OCI-LY7 (cell line): ENCODE data around the gene ATP2C1. TPM values are rescaled to one million over a fixed set of nuclear protein-coding genes. Genes with fewer than 3 reads are reported as not detected.

ENCODE experiments used
- BruUV-seq: library from RNA; stranded (reverse); fragments of 400-500 nt; replicated peaks from 2 replicates; lab custom pipeline; 2021; lab: Mats Ljungman, UMichigan
- CTCF ChIA-PET: fragments of 300-600 bp; sonication (Branson Sonifier 250); formaldehyde crosslinking; loops from one replicate; lab custom pipeline; 2022; ENCODE audit warnings: antibody characterized with exemption; ENCODE audit not compliant: unreplicated experiment; lab: Charles Lee
- POLR2A ChIA-PET: fragments of 300-600 bp; sonication (Branson Sonifier 250); formaldehyde crosslinking; loops from one replicate; lab custom pipeline; 2022; ENCODE audit warnings: antibody characterized with exemption; lab: Charles Lee
- DNase-seq: peaks from one replicate; pipeline ENCODE4 v3.0.0-alpha.2; 2015; ENCODE audit warnings: low spot score
- H2AFZ ChIP-seq: fragments of 200-600 bp; sonication (generic), shearing (Covaris generic); 2 replicates; pipeline ENCODE4 v1.6.1; 2014; ENCODE audit warnings: mild to moderate bottlenecking, antibody characterized with exemption, low read length, moderate library complexity
- H3K27ac ChIP-seq: fragments of 200-600 bp; sonication (generic); 2 replicates; pipeline ENCODE4 v1.5.1; 2014; ENCODE audit warnings: mixed run types, low read depth, mild to moderate bottlenecking, moderate library complexity, low read length, inconsistent platforms; ENCODE audit not compliant: poor library complexity, severe bottlenecking
- H3K36me3 ChIP-seq: fragments of 200-600 bp; sonication (generic); 2 replicates; pipeline ENCODE4 v1.6.1; 2014; ENCODE audit warnings: mild to moderate bottlenecking, antibody characterized with exemption, low read length, moderate library complexity, mixed read lengths; ENCODE audit not compliant: insufficient read depth
- H3K4me1 ChIP-seq: fragments of 200-600 bp; sonication (generic); 2 replicates; pipeline ENCODE4 v1.5.1; 2014; ENCODE audit warnings: mild to moderate bottlenecking, low read length; ENCODE audit not compliant: insufficient read depth, poor library complexity, severe bottlenecking
- H3K4me2 ChIP-seq: fragments of 200-600 bp; sonication (generic); 2 replicates; pipeline ENCODE4 v1.6.1; 2014; ENCODE audit warnings: mild to moderate bottlenecking, low read length
- H3K4me3 ChIP-seq: fragments of 200-600 bp; sonication (generic); 2 replicates; pipeline ENCODE4 v1.5.1; 2014; ENCODE audit warnings: mild to moderate bottlenecking, low read depth, low read length; ENCODE audit not compliant: poor library complexity, severe bottlenecking
- H3K79me2 ChIP-seq: fragments of 200-600 bp; sonication (generic); 2 replicates; pipeline ENCODE4 v1.6.1; 2016; ENCODE audit warnings: low read depth, mild to moderate bottlenecking, low read length, moderate library complexity, mixed read lengths; ENCODE audit not compliant: insufficient read depth
- H3K9me2 ChIP-seq: fragments of 200-600 bp; sonication (generic); 2 replicates; pipeline ENCODE4 v1.6.1; 2016; ENCODE audit warnings: mild to moderate bottlenecking, low read length, mixed read lengths; ENCODE audit not compliant: insufficient read depth
- H3K9me3 ChIP-seq: fragments of 200-600 bp; sonication (generic); 2 replicates; pipeline ENCODE4 v1.6.1; 2014; ENCODE audit warnings: mild to moderate bottlenecking, mixed run types, low read length, mixed read lengths
- H4K20me1 ChIP-seq: fragments of 200-600 bp; sonication (generic); 2 replicates; pipeline ENCODE4 v1.6.1; 2014; ENCODE audit warnings: mild to moderate bottlenecking, antibody characterized with exemption, low read length, moderate library complexity, mixed read lengths; ENCODE audit not compliant: insufficient read depth
- CTCF ChIP-seq: fragments of 200-600 bp; sonication (generic); conservative IDR thresholded peaks from 2 replicates; pipeline ENCODE4 v1.5.1; 2014; ENCODE audit warnings: mild to moderate bottlenecking, antibody characterized with exemption, low read length, moderate library complexity, mixed read lengths
- EZH2phosphoT487 ChIP-seq: fragments of 200-600 bp; sonication (generic); IDR thresholded peaks from 2 replicates; pipeline ENCODE4 v1.6.1; 2018; ENCODE audit warnings: low read depth, borderline replicate concordance, mild to moderate bottlenecking, mixed run types, antibody characterized with exemption, low read length, moderate library complexity, mixed read lengths
- intact Hi-C: fragments of 100-400 bp; cut with micrococcal nuclease; formaldehyde crosslinking; loops from one replicate; pipeline ENCODE4 v1.10.0; 2022; ENCODE audit not compliant: unreplicated experiment
- total RNA-seq, 2 experiments: library from RNA; depleted of rRNA in 1 of 2; stranded (reverse); fragments of >200 nt in 1 of 2; shearing (Covaris generic) in 1 of 2; gene quantifications; 2 replicates each; pipeline ENCODE4 v1.2.3, GENCODE V29; 2014 to 2022

ATP2C1 gene
- total RNA-seq, 2 experiments from 2014 or later, result 31.1 to 56.8 TPM

GRCh38 chr3:130903412-130903908 is 9.6 kb downstream of the ATP2C1 start:
- ChIA-PET CTCF (no interaction called here), POLR2A (interaction anchor here (0.6 to 1.3 kb wide), 4 partner anchors 8 to 12 kb away, joined by 3 to 7 read pairs (median 5); partner anchors contain the start of gene ATP2C1)
- H4K20me1 ChIP-seq, result peaks cover 29% of the 10 kb centered on the region
- no peak overlapping the region for H3K4me3 ChIP-seq
- BruUV-seq, result no TSS peak
- no peaks in the 10 kb centered on the region for H3K9me2 ChIP-seq
- H3K4me1 ChIP-seq, result peaks cover 59% of the 10 kb centered on the region
- H3K4me2 ChIP-seq, result no peak overlapping the region
- peaks cover 100% of the 10 kb centered on the region for H3K79me2 ChIP-seq
- no peak overlapping the region for H2AFZ ChIP-seq
- 0 out of 2 replicates have a peak, but pooled peaks cover 6% of the 10 kb centered on the region for H3K9me3 ChIP-seq
- intact Hi-C loops, result no loop called here
- no peak overlapping the region for H3K27ac ChIP-seq
- no peak for DNase-seq
- H3K36me3 ChIP-seq, result peaks cover 17% of the 10 kb centered on the region
- TF ChIP-seq EZH2phosphoT487 (no peak), CTCF (no peak)

GRCh38 chr3:130904491-130904890 is 10.6 kb downstream of the ATP2C1 start:
- Histone ChIP-seq H3K79me2 (peaks cover 100% of the 10 kb centered on the region), H3K36me3 (peaks cover 22% of the 10 kb centered on the region), H3K9me3 (0 out of 2 replicates have a peak, but pooled peaks cover 6% of the 10 kb centered on the region), H3K4me1 (peaks cover 59% of the 10 kb centered on the region), H4K20me1 (peaks cover 23% of the 10 kb centered on the region; the same call in 1 of the 2 replicates), H2AFZ (no peak overlapping the region), H3K4me3 (no peak overlapping the region), H3K9me2 (no peaks in the 10 kb centered on the region), H3K27ac (no peak overlapping the region), H3K4me2 (no peak overlapping the region; the same call in 1 of the 2 replicates)
- TF ChIP-seq EZH2phosphoT487 (no peak), CTCF (no peak)
- ChIA-PET POLR2A (interaction anchor here (0.6 to 1.2 kb wide), 3 partner anchors 9 to 17 kb away, joined by 4 to 6 read pairs (median 4); no protein-coding TSS in a partner anchor), CTCF (no interaction called here)
- BruUV-seq, result no TSS peak
- DNase-seq, result no peak
- intact Hi-C loops, result no loop called here

GRCh38 chr3:130905551-130905950 is 11.7 kb downstream of the ATP2C1 start:
- no TSS peak for BruUV-seq
- peak overlapping the region; percentile 12 for H3K27ac ChIP-seq
- no peaks in the 10 kb centered on the region for H3K9me2 ChIP-seq
- ChIA-PET POLR2A (interaction anchor here (0.6 kb wide), 1 partner anchor 36 kb away, joined by 3 read pairs; no protein-coding TSS in a partner anchor), CTCF (no interaction called here)
- TF ChIP-seq EZH2phosphoT487 (no peak), CTCF (no peak)
- H3K36me3 ChIP-seq, result peaks cover 23% of the 10 kb centered on the region
- peak overlapping the region; percentile 28; the same call in 1 of the 2 replicates for H3K4me2 ChIP-seq
- no peak overlapping the region for H3K4me3 ChIP-seq
- peak; percentile 23 for DNase-seq
- 0 out of 2 replicates have a peak, but pooled peaks cover 6% of the 10 kb centered on the region for H3K9me3 ChIP-seq
- intact Hi-C loops, result no loop called here
- H4K20me1 ChIP-seq, result peaks cover 15% of the 10 kb centered on the region; the same call in 1 of the 2 replicates
- peaks cover 94% of the 10 kb centered on the region for H3K79me2 ChIP-seq
- H3K4me1 ChIP-seq, result peaks cover 52% of the 10 kb centered on the region
- no peak overlapping the region for H2AFZ ChIP-seq
